GM18867 (cell line): ENCODE measurements around the gene RTP5.

Experiments used
- ATAC-seq: cut with Tn5 transposase; IDR thresholded peaks from one replicate; pipeline ENCODE4 v1.9.1; 2021; ENCODE audit warnings: mild to moderate bottlenecking, moderate library complexity; ENCODE audit not compliant: unreplicated experiment

The RTP5 gene

DNA sequence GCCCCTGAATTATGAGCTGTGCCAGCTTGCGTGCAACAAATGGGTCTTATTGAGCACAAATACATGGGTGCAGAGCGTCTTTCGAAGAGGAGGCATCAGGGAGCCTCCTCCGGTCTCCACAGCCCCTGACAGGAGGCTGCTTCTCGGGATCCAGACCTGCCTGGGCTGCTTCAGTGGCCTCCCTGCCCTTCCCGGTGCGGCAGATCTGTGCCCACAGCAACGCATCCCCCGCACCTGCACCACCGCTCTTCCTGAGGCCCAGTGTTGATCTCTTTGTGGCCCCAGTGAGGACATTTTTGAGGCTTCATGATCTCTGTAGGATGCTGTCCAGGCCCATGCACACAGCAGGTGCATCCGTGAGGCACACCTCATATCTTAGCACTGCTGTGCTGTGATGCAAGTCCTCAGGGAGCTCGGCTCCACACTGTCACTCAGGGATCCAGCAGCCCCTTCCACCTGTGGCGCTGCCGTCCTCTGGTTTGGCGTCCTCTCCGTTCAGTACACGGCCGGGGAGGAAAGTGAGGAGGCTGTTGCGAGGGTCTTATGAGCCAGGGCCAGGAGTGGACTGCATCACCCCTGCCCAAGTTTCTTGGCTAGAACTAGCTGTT lies 17.4 kb downstream of the RTP5 start:
- no peak for ATAC-seq

DNA sequence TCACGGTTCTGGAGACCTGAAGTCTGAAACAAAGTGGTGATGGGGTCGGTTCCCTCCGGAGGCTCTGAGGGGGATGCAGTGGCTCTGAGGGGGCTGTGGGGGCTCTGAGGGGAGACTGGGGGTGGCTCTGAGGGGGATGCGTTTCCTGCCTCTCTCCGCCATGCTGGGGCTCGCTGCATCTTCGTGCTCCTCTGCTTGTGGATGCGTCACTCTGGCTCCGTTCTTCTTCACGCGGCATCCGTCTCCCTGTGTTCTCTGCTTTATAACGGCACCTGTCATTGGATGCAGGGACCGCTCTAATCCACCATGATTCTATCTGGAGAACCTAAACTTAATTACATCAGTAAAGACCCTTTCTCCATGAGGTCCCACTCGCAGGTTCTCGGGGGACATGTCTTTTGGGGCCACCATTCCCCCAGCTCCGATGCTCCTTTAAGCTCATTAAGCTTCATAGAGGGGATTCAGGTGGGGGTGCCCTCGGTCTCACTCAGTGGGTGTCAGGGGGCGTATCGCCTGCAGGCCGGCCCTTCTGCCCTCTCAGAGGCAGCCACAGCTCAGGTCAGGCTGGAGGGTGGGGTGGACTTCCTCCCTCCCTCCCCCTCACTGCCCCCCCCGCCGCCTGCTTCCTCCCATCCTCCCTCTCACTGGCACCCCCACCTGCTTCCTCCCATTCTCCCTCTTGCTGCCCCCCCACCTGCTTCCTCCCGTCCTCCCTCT lies 18.4 kb downstream of the RTP5 start:
- no peak for ATAC-seq

DNA sequence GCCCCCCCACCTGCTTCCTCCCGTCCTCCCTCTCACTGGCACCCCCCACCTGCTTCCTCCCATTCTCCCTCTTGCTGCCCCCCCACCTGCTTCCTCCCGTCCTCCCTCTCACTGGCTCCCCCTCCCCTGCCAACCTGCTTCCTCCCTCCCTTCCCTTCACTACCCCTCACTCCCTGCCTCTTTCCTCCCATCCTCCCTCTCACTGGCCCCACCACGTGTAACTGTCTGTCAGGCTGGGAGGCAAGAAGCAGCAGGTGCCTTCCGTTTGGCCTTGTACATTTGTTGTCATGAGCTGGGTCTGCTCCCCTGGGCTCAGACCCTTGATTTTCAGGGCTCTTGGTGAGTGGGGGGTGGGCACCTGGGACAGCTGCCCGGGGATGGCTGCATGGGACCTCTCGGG lies 19.1 kb downstream of the RTP5 start:
- ATAC-seq: no peak

DNA sequence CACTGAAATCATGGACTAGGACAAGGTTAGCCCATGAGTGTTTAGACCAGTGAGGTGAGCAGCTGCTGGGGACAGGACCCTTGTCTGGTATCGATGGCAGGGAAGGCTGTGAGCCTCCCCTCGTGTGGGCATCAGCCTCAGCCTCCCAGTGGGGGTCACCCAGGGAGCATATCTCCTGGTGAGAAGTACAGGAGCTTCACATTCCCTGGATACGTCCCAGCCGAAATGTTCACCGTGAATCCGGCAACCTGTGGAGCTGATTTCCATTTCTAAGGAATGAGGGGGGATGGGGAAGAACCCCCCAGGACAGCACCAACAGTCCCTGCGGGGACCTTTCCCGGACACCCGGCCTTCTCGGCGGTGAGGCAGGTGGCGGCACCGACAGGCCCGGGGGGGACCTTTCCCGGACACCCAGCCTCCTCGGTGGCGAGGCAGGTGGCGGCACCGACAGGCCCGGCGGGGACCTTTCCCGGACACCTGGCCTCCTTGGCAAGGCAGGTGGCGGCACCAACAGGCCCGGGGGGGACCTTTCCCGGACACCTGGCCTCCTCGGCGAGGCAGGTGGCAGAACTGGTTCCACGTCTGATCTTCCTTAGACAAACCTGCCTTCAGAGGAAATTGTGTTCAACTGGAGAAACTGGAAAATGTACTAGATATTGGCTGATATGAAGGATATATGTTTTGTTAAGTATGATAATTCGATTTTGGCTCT lies 21.2 kb downstream of the RTP5 start:
- ATAC-seq: no peak

DNA sequence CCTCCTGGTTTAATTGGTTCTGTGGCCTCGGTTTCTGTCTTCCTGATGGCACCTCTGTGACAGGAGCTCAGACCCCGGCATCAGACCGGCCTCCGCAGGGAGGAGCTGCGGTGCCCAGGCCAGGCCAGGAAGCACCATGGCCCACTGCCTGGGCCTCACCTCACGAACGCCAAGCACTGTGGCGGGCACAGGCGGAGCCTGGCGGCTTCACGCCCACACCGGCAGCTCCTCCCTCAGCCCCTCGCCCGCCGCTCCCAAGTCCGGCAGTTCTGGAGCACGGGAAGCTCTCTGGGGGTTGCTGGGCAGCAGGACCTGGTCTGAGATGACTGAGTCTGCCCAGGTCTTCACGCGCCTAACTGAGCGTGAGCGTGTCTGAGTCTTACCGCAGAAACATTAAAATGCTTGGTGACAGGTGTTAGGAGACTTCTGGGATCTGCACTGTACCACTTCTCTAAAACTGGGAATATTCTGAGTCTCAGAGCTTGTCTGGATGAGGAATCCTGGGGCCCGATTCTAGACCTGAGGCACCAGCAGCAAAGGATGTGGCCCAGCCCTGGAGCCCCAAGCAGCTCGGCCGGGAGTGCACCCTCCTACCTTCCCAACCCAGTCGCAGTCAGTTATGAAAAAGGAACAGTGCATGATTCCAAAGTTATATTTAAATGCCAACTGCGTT lies 21.9 kb downstream of the RTP5 start:
- ATAC-seq: no peak

DNA sequence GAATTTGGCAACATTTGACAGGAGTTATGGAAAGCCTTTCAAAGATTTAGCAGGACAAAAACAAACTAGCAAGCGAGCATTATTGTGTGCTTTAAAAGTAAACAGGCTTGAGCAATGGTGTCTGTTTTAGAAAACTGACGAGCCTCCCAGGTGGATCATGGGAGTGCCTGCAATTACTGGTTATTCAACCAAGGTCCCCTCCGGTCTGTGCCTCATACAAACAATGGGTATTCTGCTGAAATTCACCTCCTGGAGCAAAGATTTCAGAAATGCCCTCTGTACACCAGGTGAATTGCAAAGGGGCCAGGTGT lies 22.4 kb downstream of the RTP5 start:
- no peak for ATAC-seq

DNA sequence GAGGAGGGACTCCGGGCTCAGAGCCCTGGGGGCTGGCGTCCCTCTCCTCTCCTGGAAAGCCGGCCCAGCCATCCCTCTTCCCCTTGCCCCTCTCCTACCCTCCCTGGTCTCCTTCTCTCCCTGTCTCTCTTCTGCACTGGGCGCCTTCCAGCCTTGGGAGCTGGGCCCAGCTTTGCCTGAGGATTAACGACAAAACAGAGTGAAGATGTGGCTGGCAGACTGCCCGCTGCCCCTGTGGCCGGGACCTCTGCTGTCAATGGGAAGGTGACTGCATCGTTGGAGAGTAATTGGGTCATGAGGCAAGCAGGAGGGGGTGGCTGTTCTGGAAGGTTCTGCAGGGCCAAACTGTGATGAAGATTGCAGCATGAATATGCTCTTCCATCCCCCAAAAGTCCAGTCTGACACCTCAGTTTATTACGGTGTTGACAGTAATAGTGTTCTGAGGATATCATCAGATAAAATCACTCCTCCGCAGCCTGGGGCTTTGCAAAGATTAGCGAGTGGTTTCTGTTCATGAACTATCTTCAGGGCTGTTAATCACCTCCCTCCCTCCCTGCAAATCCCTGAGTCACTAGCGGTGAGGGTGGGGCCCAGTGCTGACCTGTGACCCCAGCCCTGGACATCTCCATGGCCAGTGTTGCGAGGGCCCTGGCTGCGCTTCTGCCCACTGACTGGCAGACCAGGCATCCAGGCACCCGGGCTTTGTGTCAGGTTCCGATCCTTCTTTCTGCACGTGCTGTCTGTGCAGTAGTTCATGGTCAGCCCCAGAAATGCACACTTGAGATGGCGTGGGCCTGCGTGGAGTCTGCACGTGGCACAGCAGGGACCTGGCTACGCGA lies 23.0 kb downstream of the RTP5 start:
- ATAC-seq: no peak

DNA sequence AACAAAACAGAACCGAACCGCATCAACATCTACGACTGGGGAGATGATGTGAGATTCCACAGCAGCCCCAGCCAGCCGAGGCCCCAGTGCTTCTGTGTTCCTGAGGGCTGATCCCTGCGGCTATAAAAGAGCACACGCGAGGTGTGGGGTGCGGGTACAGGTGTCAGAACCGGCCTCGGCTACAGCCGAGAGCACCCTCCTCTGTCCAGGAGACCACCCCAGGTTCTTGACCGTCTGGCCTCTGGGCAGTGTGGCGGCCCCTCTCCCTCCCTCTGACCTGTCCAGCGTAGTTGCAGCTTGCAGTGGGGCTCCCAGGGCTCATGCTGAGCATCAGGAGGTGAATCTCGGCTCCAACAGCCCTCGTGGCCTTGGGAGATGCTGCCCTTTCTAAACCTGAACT lies 23.7 kb downstream of the RTP5 start:
- no peak for ATAC-seq

DNA sequence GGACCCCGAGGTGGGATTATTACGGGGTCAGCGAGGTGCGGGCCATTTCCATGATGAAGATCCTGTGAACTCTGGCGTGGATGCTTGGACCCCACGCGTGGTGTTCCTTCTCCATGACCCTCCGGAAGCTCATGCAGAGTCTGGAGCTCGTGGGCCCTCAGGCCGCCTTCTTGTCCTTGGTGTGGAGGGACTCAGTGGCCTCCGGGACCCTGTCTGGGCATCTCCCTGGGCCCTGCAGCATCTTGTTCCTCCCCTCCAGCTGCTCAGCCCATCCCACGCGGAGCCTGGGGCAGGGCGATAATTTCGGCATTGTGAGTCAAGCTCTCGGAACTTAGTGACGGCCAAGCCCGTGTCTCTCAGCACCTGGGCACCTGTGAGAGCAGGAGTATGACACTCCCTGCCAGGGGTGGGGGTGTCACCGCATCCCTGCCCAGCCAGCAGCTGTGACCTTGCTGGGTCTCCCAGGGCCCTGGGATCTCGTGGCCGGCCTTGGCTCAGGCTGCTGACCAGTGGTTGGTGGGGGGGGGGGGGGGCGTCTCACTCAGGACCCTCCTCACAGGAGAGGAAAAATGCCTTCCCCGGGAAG lies 24.6 kb downstream of the RTP5 start:
- ATAC-seq: no peak

DNA sequence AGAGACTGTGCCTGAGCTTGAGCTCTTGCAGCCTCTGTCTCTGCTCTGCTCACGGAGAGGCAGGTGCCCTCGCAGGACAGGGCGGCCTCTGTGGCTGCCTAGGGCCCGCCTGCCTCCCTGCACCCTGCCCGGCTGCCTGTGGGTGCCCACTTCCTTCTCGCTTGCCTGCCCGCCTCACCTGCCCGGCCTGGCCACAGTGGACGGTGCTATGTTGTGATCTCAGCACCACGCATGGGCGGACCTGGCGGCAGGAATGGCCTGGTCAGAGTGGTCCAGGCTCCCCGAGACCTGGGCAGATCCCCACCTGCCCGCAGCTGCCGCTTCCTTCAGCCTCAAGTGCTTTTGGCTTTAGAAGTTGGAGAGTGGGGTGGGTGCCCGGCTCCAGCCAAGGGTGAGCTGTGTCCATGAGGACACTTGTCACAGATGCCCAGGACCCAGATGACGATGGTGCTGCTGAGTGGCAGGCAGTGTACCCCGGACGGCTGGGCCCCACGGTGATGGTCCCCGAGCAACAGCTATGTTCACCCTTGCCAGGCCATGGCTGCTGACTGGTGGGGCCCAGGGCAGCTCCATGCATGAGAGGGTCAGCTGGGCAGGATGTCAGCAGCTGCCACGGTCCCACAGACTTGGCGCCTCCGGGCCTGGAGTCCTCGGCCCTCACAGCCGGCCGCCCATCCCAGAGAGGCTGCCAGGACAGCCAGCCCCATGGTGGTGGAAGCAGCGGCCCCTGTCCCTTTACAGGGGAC lies 25.3 kb downstream of the RTP5 start:
- no peak for ATAC-seq

DNA sequence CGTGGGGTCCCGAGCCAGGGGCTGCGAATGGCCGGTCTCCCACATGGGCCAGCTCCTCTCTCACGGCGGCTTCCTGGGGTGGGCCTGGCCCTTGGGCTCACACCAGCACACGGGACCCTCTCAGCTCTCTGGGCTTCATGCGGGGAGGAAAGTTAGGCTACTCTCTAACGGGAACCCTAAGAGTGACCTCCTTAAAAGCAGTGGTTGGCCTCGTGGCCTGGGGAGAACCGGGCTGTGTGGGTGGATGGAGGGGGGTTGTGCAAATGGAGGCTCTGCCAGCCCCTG lies 25.8 kb downstream of the RTP5 start:
- no peak for ATAC-seq

DNA sequence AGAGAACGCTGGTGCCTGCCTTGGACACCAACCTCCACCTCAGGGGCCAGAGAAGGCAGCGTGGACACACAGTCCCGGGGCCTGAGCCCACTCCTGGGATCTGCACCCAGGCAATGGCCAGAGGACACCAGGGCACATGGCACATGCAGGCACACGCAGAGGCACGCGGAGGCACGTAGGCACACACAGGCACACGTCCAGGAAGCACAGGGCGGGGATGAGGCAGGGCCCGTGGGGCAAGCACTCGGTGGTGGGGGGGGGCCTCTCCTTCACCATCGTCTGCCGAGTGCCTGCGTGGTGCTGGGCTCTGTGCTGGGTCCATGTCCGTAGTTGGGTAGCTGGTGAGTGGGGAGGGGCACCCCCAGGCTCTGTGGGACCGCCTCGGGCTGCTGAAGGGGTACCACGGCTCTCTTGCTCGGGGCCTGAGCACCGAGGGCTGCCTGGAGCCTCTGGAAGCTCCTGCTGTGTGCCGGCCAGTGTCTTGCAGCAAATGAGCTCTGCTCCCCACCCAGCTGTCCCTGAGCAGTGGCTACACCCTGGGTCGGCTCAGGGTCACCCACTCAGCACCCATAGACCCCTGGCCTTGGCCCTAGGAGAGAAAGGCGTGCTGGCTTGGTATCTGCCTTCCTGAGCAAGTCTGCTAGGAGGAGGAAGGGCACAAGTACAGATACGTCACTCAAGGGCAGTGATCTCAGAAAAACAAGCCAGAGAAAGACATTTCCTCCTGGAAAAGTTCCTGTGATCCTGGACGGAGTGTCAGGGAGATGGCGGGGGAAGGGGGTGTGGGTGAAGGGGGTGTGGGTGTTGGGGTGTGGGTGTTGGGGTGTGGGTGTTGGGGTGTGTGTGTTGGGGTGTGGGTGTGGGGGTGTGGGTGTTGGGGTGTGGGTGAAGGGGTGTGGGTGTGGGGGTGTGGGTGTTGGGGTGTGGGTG lies 26.4 kb downstream of the RTP5 start:
- no peak for ATAC-seq

DNA sequence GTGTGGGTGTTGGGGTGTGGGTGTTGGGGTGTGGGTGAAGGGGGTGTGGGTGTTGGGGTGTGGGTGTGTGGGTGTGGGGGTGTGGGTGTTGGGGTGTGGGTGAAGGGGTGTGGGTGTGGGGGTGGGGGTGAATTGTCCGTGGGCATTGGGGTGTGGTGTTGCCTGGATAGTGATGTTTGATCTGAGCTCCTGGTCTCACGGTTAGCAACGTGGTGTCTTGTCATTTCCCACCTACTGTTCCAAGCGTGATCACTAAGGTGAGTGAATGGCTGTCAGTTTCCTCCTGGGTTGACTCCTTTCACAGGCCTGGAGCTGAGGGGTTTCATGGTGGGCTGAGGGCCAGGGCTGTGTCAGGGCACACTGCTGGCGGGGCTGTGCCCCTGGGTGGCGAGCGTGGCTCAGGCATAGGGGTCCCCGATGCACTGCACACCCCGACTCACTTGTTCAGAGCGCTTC lies 27.2 kb downstream of the RTP5 start:
- no peak for ATAC-seq

DNA sequence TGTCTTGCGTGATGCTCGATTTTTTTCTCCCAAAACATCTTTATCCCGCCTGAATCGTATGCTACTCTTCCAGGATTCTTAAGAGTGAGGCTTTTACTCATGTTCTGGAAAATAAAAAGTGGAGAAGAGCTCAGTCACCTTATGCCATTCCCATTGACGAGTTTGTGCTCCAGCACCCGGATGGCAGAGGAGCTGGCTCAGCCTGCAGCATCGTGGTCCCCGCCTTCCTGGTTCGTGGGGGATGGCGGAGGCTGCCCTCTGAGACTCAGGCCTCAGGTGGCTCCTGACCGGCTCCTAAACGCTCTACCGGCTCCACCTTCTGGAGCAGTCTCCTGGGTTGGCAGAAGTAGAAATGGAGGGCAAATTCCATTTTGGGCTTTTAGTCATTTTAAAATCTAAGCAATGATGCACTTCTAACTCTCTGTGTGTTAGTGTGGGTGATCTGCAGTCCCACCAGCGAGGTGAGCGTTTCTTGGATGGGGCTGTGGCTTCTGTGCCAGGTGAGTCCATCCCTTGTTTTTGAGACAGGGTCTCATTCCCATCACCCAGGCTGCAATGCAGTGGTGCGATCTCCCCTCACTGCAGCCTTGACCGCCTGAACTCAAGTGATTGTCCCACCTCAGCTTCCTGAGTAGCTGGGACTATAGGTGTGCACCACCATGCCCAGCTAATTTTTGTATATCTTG lies 27.8 kb downstream of the RTP5 start:
- ATAC-seq: no peak

DNA sequence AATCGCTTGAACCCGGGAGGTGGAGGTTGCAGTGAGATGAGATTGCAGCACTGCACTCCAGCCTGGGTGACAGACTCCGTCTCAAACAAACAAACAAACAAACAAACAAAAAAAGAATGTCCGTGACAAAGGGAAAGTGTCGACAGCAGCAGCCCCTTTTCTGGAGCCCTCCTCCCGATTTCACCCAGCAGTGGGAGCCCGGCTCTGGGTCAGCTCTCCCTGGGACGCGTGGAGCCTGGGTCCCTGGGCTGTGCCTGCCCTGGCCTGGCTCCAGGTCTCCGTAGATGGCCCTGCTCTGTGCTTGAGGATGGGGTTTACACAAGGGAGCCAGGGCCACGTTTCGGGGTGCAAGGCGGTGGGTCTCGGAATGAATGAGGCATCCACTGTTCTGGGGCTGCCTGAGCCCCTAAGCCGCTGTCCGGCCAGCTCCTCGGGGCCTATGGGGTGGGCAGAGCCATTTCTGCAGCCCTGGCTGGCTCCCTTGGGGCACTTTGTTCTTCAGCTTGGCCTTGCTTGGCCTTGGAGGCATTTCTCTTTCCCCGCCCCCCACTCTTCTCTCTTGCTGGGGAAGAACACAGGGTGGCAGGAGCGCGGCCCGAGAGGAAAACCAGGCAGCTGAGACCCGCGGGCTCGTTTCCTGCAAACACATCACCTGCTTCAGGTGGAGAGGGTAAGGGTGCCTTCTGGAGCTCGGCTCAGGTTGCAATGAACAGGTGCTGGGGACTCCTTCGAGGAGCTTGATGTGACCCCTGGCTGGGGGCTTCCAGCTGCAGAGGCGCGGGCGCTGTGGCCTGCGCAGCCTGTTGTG lies 29.1 kb downstream of the RTP5 start:
- ATAC-seq: no peak

DNA sequence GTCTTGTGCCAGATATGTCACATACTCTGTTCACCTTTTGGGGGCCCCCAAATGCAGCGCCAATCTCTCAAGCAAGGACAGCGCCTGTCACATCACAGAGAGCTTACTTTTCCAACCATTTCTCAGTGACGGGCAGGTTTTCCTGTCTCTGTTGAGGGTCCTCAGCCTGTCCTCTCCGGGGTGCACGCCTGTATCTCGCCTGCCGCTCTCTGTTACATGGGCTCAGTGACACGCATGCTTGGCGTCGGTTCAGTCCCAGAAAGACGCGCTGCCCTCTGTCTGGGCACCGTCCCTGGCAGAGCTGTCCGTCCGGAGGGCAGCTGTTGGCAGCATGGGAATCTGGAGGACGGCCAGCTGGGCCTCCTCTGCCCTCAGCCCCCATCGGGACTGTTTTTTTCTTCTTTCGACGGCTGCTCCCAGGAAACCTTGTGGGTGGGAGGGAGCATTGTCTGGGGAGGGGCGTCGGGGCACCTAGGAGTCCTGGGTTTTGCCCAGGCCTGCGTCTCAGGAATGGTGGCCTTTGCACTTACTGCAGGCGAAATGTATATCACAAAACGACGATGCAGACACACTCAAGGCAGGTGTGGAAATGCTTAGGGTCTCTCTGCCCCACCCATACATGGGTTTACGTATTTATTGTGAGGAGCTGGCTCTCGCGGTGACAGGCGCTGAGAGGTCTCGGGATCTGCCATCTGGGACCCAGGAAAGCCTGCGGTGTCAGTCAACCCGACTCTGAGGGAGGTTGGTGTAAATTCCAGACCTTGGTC lies 30.9 kb downstream of the RTP5 start:
- no peak for ATAC-seq

DNA sequence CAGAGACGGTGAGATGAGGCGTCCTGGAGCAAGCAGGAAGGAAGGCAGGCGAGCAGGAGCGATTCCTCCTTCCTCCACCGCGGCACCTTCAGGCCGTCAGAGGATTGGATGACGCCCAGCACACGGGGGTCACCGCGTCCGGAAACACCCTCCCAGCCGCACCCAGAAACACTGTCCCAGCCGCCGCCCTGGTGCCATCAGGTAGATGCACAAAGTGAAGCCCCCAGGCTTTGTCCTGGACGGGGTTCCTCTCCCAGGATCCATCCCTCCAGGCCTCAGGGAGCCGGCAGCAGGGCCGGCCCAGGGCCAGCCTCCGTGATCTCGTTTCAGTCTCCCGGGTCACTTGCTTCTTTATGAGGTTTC lies 31.5 kb downstream of the RTP5 start:
- ATAC-seq: no peak
